A549 (cell line): ENCODE data around the gene ABCC9. TPM values are rescaled to one million over a fixed set of nuclear protein-coding genes. Genes with fewer than 3 reads are reported as not detected.
"Not testable (repeated sequence)": the region's sequence is repeated elsewhere in the genome, so short reads cannot be mapped to it uniquely, and the experiment has no call there.

Experiments used
- ATAC-seq, 2 experiments: fragments of 200-7000 bp in 1 of 2; fragments of >200 bp in 1 of 2; cut with Nextera tagmentation in 1 of 2; cut with Tn5 transposase in 1 of 2; 3 replicates each; pipeline versions ENCODE4 v1.8.0 to v1.9.1; 2018 to 2020; ENCODE audit warnings: mild to moderate bottlenecking in 1 of 2, moderate library complexity in 1 of 2
- CTCF ChIA-PET: fragments of 300-600 bp; sonication (Branson Sonifier 250); formaldehyde crosslinking; extraction: SDS; loops from one replicate; lab custom pipeline; 2021; ENCODE audit warnings: antibody characterized with exemption, inconsistent platforms; lab: Yijun Ruan, JAX
- POLR2A ChIA-PET: fragments of 350-600 bp; formaldehyde crosslinking; extraction: SDS; loops from one replicate; lab custom pipeline; 2021; ENCODE audit warnings: antibody characterized with exemption, inconsistent platforms; lab: Yijun Ruan, JAX
- DNase-seq, 2 experiments: peaks; one replicate each; pipeline versions ENCODE4 v3.0.0 to v3.0.0-alpha.2; 2011 to 2016; ENCODE audit warnings: low read depth in 1 of 2, low spot score in 1 of 2
- FAIRE-seq: peaks from 2 replicates; lab custom pipeline; 2011; peaks lifted over from hg19 to GRCh38; lab: Jason Lieb, UNC
- H3K27ac ChIP-seq, 2 experiments: fragments of >200 bp; sonication (Bioruptor Twin); formaldehyde crosslinking; 3 replicates each; pipeline ENCODE4 v1.5.1; 2016 to 2017
- H3K4me1 ChIP-seq: fragments of >200 bp; sonication (Bioruptor Twin); formaldehyde crosslinking; 3 replicates; pipeline ENCODE4 v1.6.1; 2016
- H3K4me2 ChIP-seq: fragments of >200 bp; sonication (Bioruptor Twin); formaldehyde crosslinking; 3 replicates; pipeline ENCODE4 v1.6.1; 2016
- H3K4me3 ChIP-seq: fragments of >200 bp; sonication (Bioruptor Twin); formaldehyde crosslinking; 3 replicates; pipeline ENCODE4 v1.5.1; 2016
- H3K9me3 ChIP-seq: fragments of >200 bp; sonication (Bioruptor Twin); formaldehyde crosslinking; 3 replicates; pipeline ENCODE4 v1.6.1; 2016
- BCL3 ChIP-seq: fragments of >200 bp; sonication (Bioruptor Twin); formaldehyde crosslinking; IDR thresholded peaks from 3 replicates; pipeline ENCODE4 v1.6.1; 2016
- BHLHE40 ChIP-seq: IDR thresholded peaks from 2 replicates; pipeline ENCODE4 v1.6.1; 2012; ENCODE audit warnings: low read depth, low read length, inconsistent platforms
- CBX8 ChIP-seq: fragments of 200-600 bp; sonication (generic); IDR thresholded peaks from 2 replicates; pipeline ENCODE4 v1.6.1; 2016
- CHD4 ChIP-seq: fragments of 200-600 bp; sonication (generic); IDR thresholded peaks from 2 replicates; pipeline ENCODE4 v1.6.1; 2016; ENCODE audit warnings: antibody characterized with exemption, mild to moderate bottlenecking, borderline replicate concordance
- CTCF ChIP-seq: fragments of >200 bp; sonication (Bioruptor Twin); formaldehyde crosslinking; IDR thresholded peaks from 3 replicates; pipeline ENCODE4 v1.5.1; 2016
- EHF ChIP-seq: fragments of 250-450 bp; sonication (Bioruptor Pico); IDR thresholded peaks from 2 replicates; pipeline ENCODE4 v1.5.0; 2020; ENCODE audit warnings: mild to moderate bottlenecking
- FOSL2 ChIP-seq, 2 experiments: fragments of 450-650 bp in 1 of 2; fragments of >200 bp in 1 of 2; sonication (Bioruptor Twin) in 1 of 2; formaldehyde crosslinking; IDR thresholded peaks; 2 replicates each; pipeline versions ENCODE4 v1.5.0 to v1.6.1; 2016 to 2020; ENCODE audit warnings: mild to moderate bottlenecking in 1 of 2, moderate library complexity in 1 of 2
- HDAC2 ChIP-seq: fragments of 200-600 bp; sonication (generic); IDR thresholded peaks from 2 replicates; pipeline ENCODE4 v1.6.1; 2016
- HOXA7 ChIP-seq: fragments of 250-450 bp; sonication (Bioruptor Pico); IDR thresholded peaks from 2 replicates; pipeline ENCODE4 v1.5.0; 2020; ENCODE audit warnings: mild to moderate bottlenecking, moderate library complexity
- HOXB13 ChIP-seq: fragments of 250-450 bp; sonication (Bioruptor Pico); IDR thresholded peaks from 2 replicates; pipeline ENCODE4 v1.5.0; 2020; ENCODE audit warnings: low read depth, mild to moderate bottlenecking, moderate library complexity
- HOXB5 ChIP-seq: fragments of 250-450 bp; sonication (Bioruptor Pico); IDR thresholded peaks from 2 replicates; pipeline ENCODE4 v1.5.0; 2020; ENCODE audit warnings: mild to moderate bottlenecking, moderate library complexity
- JUN ChIP-seq, 2 experiments: fragments of >200 bp; sonication (Bioruptor Twin); formaldehyde crosslinking; IDR thresholded peaks; 2 replicates in 1 of 2; 3 replicates in 1 of 2; pipeline ENCODE4 v1.6.1; 2016 to 2017
- KDM1A ChIP-seq: fragments of 200-600 bp; sonication (generic); IDR thresholded peaks from 2 replicates; pipeline ENCODE4 v1.6.1; 2016; ENCODE audit warnings: low read depth, mild to moderate bottlenecking
- KDM5A ChIP-seq: fragments of 200-600 bp; sonication (generic); IDR thresholded peaks from 2 replicates; pipeline ENCODE4 v1.6.1; 2016; ENCODE audit warnings: antibody characterized with exemption, mild to moderate bottlenecking
- MAFK ChIP-seq: fragments of 450-650 bp; IDR thresholded peaks from 2 replicates; pipeline ENCODE4 v1.6.1; 2014; ENCODE audit not compliant: partially characterized antibody
- MAZ ChIP-seq: fragments of 150-350 bp; IDR thresholded peaks from 2 replicates; pipeline ENCODE4 v1.6.1; 2014; ENCODE audit warnings: antibody characterized with exemption, low read depth, low read length, borderline replicate concordance
- MYC ChIP-seq: IDR thresholded peaks from 2 replicates; pipeline ENCODE4 v1.6.1; 2012; ENCODE audit warnings: mild to moderate bottlenecking, inconsistent platforms, low read length, improper control_type of control experiment, borderline replicate concordance
- NPAS2 ChIP-seq: fragments of 250-450 bp; sonication (Bioruptor Pico); IDR thresholded peaks from 2 replicates; pipeline ENCODE4 v1.8.0; 2022; ENCODE audit warnings: mild to moderate bottlenecking, moderate library complexity, borderline replicate concordance
- PHF8 ChIP-seq: fragments of 200-600 bp; sonication (generic); IDR thresholded peaks from 2 replicates; pipeline ENCODE4 v1.6.1; 2016; ENCODE audit warnings: low read depth, mild to moderate bottlenecking, antibody characterized with exemption, moderate library complexity, borderline replicate concordance
- POLR2AphosphoS2 ChIP-seq: conservative IDR thresholded peaks from 2 replicates; pipeline ENCODE4 v1.6.1; 2012; ENCODE audit warnings: low read length, improper control_type of control experiment, inconsistent platforms
- REST ChIP-seq: fragments of 200-600 bp; sonication (generic); IDR thresholded peaks from 2 replicates; pipeline ENCODE4 v1.6.1; 2016; ENCODE audit warnings: antibody characterized with exemption, mild to moderate bottlenecking, moderate library complexity
- RFX5 ChIP-seq: fragments of 450-650 bp; IDR thresholded peaks from 2 replicates; pipeline ENCODE4 v1.7.1; 2014; ENCODE audit warnings: antibody characterized with exemption, mild to moderate bottlenecking, moderate library complexity
- RNF2 ChIP-seq: fragments of 200-600 bp; sonication (generic); IDR thresholded peaks from 2 replicates; pipeline ENCODE4 v1.6.1; 2016; ENCODE audit warnings: low read depth, mild to moderate bottlenecking, antibody characterized with exemption, moderate library complexity, borderline replicate concordance
- SMC3 ChIP-seq: fragments of >200 bp; sonication (Bioruptor Twin); formaldehyde crosslinking; IDR thresholded peaks from 3 replicates; pipeline ENCODE4 v1.6.1; 2018; ENCODE audit warnings: inconsistent platforms
- SREBF2 ChIP-seq: fragments of 450-650 bp; IDR thresholded peaks from 2 replicates; pipeline ENCODE4 v1.6.1; 2014; ENCODE audit warnings: mild to moderate bottlenecking, moderate library complexity
- TP53 ChIP-seq: fragments of 250-450 bp; sonication (Bioruptor Pico); IDR thresholded peaks from 2 replicates; pipeline ENCODE4 v1.5.0; 2021; ENCODE audit warnings: mild to moderate bottlenecking, moderate library complexity
- ZNF302 ChIP-seq: fragments of 250-450 bp; sonication (Bioruptor Pico); IDR thresholded peaks from 2 replicates; pipeline ENCODE4 v1.9.0; 2021; ENCODE audit warnings: inconsistent platforms, mild to moderate bottlenecking, moderate library complexity
- WGBS: methylation state at CpG from one replicate; pipeline ENCODE4 v1.1.6; 2017; ENCODE audit errors: missing lambda C conversion rate; 5-methylcytosine and 5-hydroxymethylcytosine counted together
- polyA plus RNA-seq, 4 experiments: library from polyadenylated mRNA; depleted of rRNA in 3 of 4; stranded (reverse); fragments of >200 nt; fragmentation: RNase III in 1 of 4; extraction: RNeasy Plus Mini Kit Qiagen cat#74134 plus additional on column Dnase treatment in 1 of 4; gene quantifications; 2 replicates in 3 of 4; 3 replicates in 1 of 4; pipeline ENCODE4 v1.2.3, GENCODE V29; 2011 to 2017

ABCC9 gene
- polyA plus RNA-seq, 2 of the 4 experiments (the other 2 are of a cell fraction): 0.01 TPM; not detected in 1

- Histone ChIP-seq H3K9me3 (no peaks in the 10 kb centered on the region), H3K4me3 (no peak overlapping the region), H3K4me2 (no peak overlapping the region), H3K27ac (no peak overlapping the region), H3K4me1 (no peaks in the 10 kb centered on the region)
- no peak for TF ChIP-seq HOXB5 (CRISPR knock-in tag)
- TF ChIP-seq HOXB13 (CRISPR knock-in tag): no peak
- no peak for TF ChIP-seq BCL3
- no peak for TF ChIP-seq CHD4
- TF ChIP-seq SREBF2: no peak
- no peak for TF ChIP-seq ZNF302
- no peak for TF ChIP-seq CTCF
- TF ChIP-seq MAFK: no peak
- no peak for TF ChIP-seq HDAC2
- TF ChIP-seq RFX5: no peak
- ATAC-seq (no peak), FAIRE-seq (no peak), DNase-seq (no peak)
- WGBS: 48% methylated on average over 1 of the region's 1 CpG
- ChIA-PET CTCF (interaction anchor here (1.2 kb wide), 1 partner anchor 35 kb away, joined by 3 read pairs; no protein-coding TSS in a partner anchor), POLR2A (no interaction called here)
Measured at GRCh38 chr12:21934173-21934572, 7.1 kb downstream of the ABCC9 start.

GRCh38 chr12:21933656-21934055, 7.6 kb downstream of the ABCC9 start:
- H3K4me3 ChIP-seq: no peak overlapping the region
- no peak for DNase-seq
- CTCF ChIA-PET: interaction anchor here (1.2 kb wide), 1 partner anchor 35 kb away, joined by 3 read pairs; no protein-coding TSS in a partner anchor
- TF ChIP-seq REST (no peak), NPAS2 (CRISPR knock-in tag) (no peak), HOXA7 (CRISPR knock-in tag) (no peak), FOSL2 (IDR thresholded peaks at IDR 0.05) (no peak), FOSL2 (CRISPR knock-in tag; IDR thresholded peaks at IDR 0.05) (no peak), TP53 (no peak), RNF2 (no peak), JUN (IDR thresholded peaks at IDR 0.05) (no peak), CBX8 (no peak), EHF (CRISPR knock-in tag) (no peak), ZNF302 (no peak), KDM5A (no peak), BHLHE40 (no peak), SMC3 (no peak), MAZ (no peak), KDM1A (no peak), HOXB5 (CRISPR knock-in tag) (no peak), SREBF2 (no peak), PHF8 (no peak), MYC (no peak), POLR2AphosphoS2 (no peak)
- TF ChIP-seq, all 56 proteins: peak for 0
- ATAC-seq: no peak
- Histone ChIP-seq H3K27ac (no peak overlapping the region), H3K9me3 (no peaks in the 10 kb centered on the region), H3K4me1 (no peaks in the 10 kb centered on the region), H3K4me2 (no peak overlapping the region)
- no peak for FAIRE-seq
- 68% methylated on average over 4 of the region's 4 CpGs for WGBS
- POLR2A ChIA-PET: no interaction called here

- DNase-seq, ATAC-seq, H3K4me2 ChIP-seq, POLR2A ChIA-PET, H3K4me3 ChIP-seq, H3K4me1 ChIP-seq, CTCF ChIA-PET, H3K27ac ChIP-seq, FAIRE-seq, H3K9me3 ChIP-seq: not testable (repeated sequence)
- 82% methylated on average over 1 of the region's 1 CpG for WGBS
Measured at GRCh38 chr12:21929972-21930371, 11.3 kb downstream of the ABCC9 start.
